ENCODE measurements around the gene LY6G6C. TPM values are rescaled to one million over a fixed set of nuclear protein-coding genes. Genes with fewer than 3 reads are reported as not detected.

Gene LY6G6C
- total and polyA plus RNA-seq, 2 of the 13 experiments (the other 11 are each of a cell fraction or from before 2014, with no cell fraction given): 0.15 TPM; not detected in 1

- TF ChIP-seq PRDM10 (CRISPR knock-in tag; IDR thresholded peaks at IDR 0.05; ENCODE audit: low read depth) (peak; percentile 69; the same call in 1 of the 2 replicates), ZNF350 (CRISPR knock-in tag; IDR thresholded peaks at IDR 0.05; ENCODE audit: borderline replicate concordance, low read depth) (no peak; the same call in 1 of the 2 replicates), SOX6 (IDR thresholded peaks at IDR 0.05) (no peak), SOX6 (CRISPR knock-in tag; IDR thresholded peaks at IDR 0.05) (0 out of 2 replicates have a peak, but pooled peaks have one; percentile 39), NFYB (CRISPR knock-in tag; IDR thresholded peaks at IDR 0.05) (no peak), SRY (CRISPR knock-in tag; IDR thresholded peaks at IDR 0.05) (peak; percentile 70; the same call in 1 of the 2 replicates), ZNF383 (CRISPR knock-in tag; IDR thresholded peaks at IDR 0.05; ENCODE audit: borderline replicate concordance) (no peak), SIX4 (CRISPR knock-in tag; IDR thresholded peaks at IDR 0.05) (no peak), MEIS2 (CRISPR knock-in tag; IDR thresholded peaks at IDR 0.05) (0 out of 2 replicates have a peak, but pooled peaks have one; percentile 43), AKNA (CRISPR knock-in tag; IDR thresholded peaks at IDR 0.05; ENCODE audit: borderline replicate concordance) (no peak), ZNF703 (CRISPR knock-in tag; IDR thresholded peaks at IDR 0.05; ENCODE audit: borderline replicate concordance) (no peak; the same call in 1 of the 2 replicates)
Measured at GRCh38 chr6:31729979-31730630, 8.6 kb upstream of the LY6G6C start (continued).

Data from HepG2 (cell line).